ENCODE results near the gene USP7. TPM values are rescaled to one million over a fixed set of nuclear protein-coding genes. Genes with fewer than 3 reads are reported as not detected.

USP7 gene
- total and polyA plus RNA-seq, 4 experiments from 2014 or later = 4.8 to 206 (median 106) TPM

DNA sequence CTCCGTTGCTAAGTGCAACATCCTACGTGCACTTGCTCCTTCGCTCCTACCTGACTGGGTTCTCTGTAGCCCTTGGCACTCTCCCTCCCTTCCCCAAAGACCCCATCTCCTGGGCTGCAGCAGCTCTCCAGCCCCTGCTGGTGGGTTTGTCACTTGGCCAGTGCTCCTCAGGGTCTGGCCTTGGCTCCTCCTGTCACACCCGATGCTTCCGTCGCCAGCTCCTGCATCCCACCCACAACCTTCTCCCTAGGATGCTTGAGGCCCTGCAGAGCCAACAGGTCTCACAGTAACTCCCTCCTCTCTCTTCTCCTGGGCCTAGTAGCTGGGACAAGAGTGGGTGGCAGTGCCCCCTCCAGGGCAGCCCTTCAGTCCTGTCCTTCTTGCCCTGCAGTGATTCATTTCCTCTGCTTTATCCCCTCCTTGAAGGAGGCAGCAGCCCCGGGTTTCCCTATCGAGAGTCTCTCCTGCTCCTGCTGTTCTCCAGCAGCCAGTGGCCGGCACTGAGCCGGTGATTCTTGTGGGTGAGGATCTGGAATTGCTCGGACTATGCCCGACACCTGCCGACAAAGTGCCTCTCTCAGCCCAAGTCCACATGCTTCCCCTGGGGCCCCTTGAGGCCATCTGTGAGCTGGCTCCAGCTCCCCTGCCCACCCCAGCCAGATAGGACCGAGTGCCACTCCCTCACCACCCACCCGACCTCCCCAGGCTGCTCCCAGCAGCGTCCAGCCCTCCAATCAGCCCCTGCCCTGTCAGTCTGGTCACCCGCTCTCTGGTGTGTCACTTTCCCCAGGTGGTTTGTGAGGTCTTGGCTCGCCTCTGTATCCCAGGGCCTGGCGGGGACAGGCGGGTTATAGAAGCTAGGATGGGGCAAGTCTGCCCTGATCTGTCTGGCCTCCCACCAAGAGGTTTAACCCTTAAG is 77.8 kb downstream of the USP7 start:
- peak overlapping the region in 5 of 7 donors; percentile 29 to 76 (median 62) for H3K27ac Mint-ChIP-seq
- no peak for DNase-seq
- H3K36me3 ChIP-seq (ENCODE audit: insufficient read depth, low read length) = no peaks in the 10 kb centered on the region
- H3K9me3 Mint-ChIP-seq = peaks cover 0 to 3% (median 0%) of the 10 kb centered on the region in 8 donors
- no peaks in the 10 kb centered on the region for H3K27me3 ChIP-seq (ENCODE audit: insufficient read depth, low read length)
- ChIA-PET POLR2A (ENCODE audit: partially characterized antibody) (interaction anchor here (0.6 to 1.0 kb wide), 2 partner anchors 11 to 17 kb away, joined by 3 to 6 read pairs; partner anchors contain the start of gene CARHSP1), CTCF (ENCODE audit: partially characterized antibody) (interaction anchor here (0.6 to 2.2 kb wide), 4 partner anchors 17 to 123 kb away, joined by 3 to 5 read pairs (median 4); partner anchors contain the start of gene CARHSP1)
- H3K4me3 Mint-ChIP-seq = peak overlapping the region in 1 of 8 donors; percentile 17
- no peak overlapping the region for H3K27ac ChIP-seq (ENCODE audit: low read depth, low read length)
- peaks cover 3 to 10% of the 10 kb centered on the region in 2 donors for H3K36me3 Mint-ChIP-seq
- peaks cover under 1% of the 10 kb centered on the region for H3K4me1 ChIP-seq (ENCODE audit: insufficient read depth, low read length)
- H3K27me3 Mint-ChIP-seq = peaks cover 6 to 9% of the 10 kb centered on the region in 2 donors
- H3K9me3 ChIP-seq (ENCODE audit: control insufficient read depth in 1 of 2, low read length in 2 of 2) = no peaks in the 10 kb centered on the region
- intact Hi-C loops (cut with micrococcal nuclease) = no loop called here
- no peak overlapping the region for H3K4me3 ChIP-seq (ENCODE audit: low read length in 2 of 2)
- H3K4me1 Mint-ChIP-seq = peaks cover 7 to 21% (median 12%) of the 10 kb centered on the region in 4 donors

DNA sequence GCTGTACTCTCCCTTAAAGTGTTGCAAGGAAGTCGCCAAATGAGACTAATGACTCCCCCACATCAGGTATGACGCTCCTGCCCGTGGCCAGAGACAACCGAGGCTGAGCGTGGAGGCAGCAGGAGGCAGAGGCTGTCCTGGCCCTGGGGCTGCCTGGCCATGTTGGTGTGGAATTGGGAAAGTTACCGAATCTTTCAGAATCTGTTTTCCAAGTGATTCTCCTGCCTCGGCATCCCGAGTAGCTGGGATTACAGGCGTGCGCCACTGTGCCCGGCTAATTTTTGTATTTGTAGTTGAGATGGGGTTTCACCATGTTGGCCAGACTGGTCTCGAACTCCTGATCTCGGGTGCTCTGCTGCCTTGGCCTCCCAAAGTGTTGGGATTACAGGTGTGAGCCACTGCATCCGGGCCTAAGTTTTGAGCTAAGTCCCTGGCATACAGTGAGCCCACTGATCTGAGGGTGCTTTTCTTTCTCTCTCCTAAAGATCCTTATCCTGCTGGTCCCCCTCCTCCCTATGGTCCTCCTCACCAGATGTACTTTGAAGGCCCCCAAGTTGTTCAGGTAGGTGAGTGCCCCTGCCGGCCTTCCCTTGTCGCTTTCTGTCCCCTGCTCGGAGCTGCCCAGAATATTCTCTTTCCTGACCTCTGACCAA is 80.9 kb downstream of the USP7 start:
- peaks cover 0 to 2% of the 10 kb centered on the region in 2 donors for H3K36me3 Mint-ChIP-seq
- ChIA-PET CTCF (ENCODE audit: partially characterized antibody) (interaction anchor here (1.0 to 6.2 kb wide), 6 partner anchors 9 to 314 kb away, joined by 3 to 57 read pairs (median 22); partner anchors contain the start of gene CARHSP1), POLR2A (ENCODE audit: partially characterized antibody) (no interaction called here)
- no peak overlapping the region for H3K4me3 Mint-ChIP-seq
- no peak overlapping the region for H3K27ac Mint-ChIP-seq
- H3K4me1 Mint-ChIP-seq = peaks cover 8 to 30% (median 20%) of the 10 kb centered on the region in 4 donors
- no peaks in the 10 kb centered on the region for H3K27me3 ChIP-seq (ENCODE audit: insufficient read depth, low read length)
- H3K9me3 ChIP-seq (ENCODE audit: control insufficient read depth in 1 of 2, low read length in 2 of 2) = no peaks in the 10 kb centered on the region
- H3K4me3 ChIP-seq (ENCODE audit: low read length in 2 of 2) = no peak overlapping the region
- peaks cover 3% of the 10 kb centered on the region for H3K4me1 ChIP-seq (ENCODE audit: insufficient read depth, low read length)
- intact Hi-C loops (cut with micrococcal nuclease) = no loop called here
- DNase-seq = no peak
- no peaks in the 10 kb centered on the region for H3K36me3 ChIP-seq (ENCODE audit: insufficient read depth, low read length)
- H3K27ac ChIP-seq (ENCODE audit: low read depth, low read length) = no peak overlapping the region
- peaks cover 6 to 9% of the 10 kb centered on the region in 2 donors for H3K27me3 Mint-ChIP-seq
- peaks cover 0 to 3% (median 0%) of the 10 kb centered on the region in 8 donors for H3K9me3 Mint-ChIP-seq

DNA sequence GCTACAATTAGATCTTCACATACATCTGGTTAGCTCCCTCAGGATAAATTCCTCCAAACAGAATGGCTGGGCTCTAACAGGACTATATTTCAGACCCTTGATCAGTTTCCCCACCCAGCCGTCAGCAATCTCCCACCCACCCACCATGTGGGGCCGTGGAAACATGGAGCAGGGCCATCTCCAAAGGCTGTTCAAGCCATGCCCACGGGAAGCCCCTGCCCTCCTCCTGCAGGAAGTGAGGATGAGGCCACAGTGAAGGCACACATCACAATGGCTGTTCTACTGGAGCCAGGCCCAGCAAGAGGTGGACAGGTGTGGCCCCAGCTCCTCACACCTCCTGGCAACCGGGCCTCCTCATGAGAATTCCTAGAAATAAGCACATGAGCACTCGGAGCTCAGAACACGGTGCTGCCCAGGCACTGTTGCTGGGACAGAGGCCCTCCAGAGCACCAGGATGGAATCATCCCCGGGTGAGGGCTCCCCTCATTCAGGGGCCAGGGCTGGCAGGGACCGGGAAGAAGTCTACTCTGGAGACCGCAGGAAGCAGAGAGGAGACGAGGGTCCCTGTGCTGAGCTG is 81.6 kb downstream of the USP7 start, which contains the start of gene LITAFD:
Gene LITAFD (plus strand): TSS at position 311 of the 577 bp plus-strand sequence. CDS start 2,005 bp downstream, outside the sequence.
- Mint-ChIP-seq H3K36me3 (no peaks in the 10 kb centered on the region), H3K27me3 (peaks cover 6 to 9% of the 10 kb centered on the region in 2 donors), H3K4me3 (no peak within 1 kb of the TSS), H3K4me1 (peaks cover 5 to 28% (median 18%) of the 10 kb centered on the region in 4 donors), H3K27ac (no peak within 1 kb of the TSS), H3K9me3 (peaks cover 0 to 3% (median 0%) of the 10 kb centered on the region in 8 donors)
- intact Hi-C loops (cut with micrococcal nuclease) = no loop called here
- Histone ChIP-seq H3K27ac (ENCODE audit: low read depth, low read length) (no peak within 1 kb of the TSS), H3K9me3 (ENCODE audit: control insufficient read depth in 1 of 2, low read length in 2 of 2) (no peaks in the 10 kb centered on the region), H3K27me3 (ENCODE audit: insufficient read depth, low read length) (no peaks in the 10 kb centered on the region), H3K36me3 (ENCODE audit: insufficient read depth, low read length) (no peaks in the 10 kb centered on the region), H3K4me1 (ENCODE audit: insufficient read depth, low read length) (peaks cover 3% of the 10 kb centered on the region), H3K4me3 (ENCODE audit: low read length in 2 of 2) (no peak within 1 kb of the TSS)
- DNase-seq = no peak
- ChIA-PET POLR2A (ENCODE audit: partially characterized antibody) (interaction anchor here (2.4 kb wide), 1 partner anchor 14 kb away, joined by 21 read pairs; the partner anchor contains the start of gene CARHSP1), CTCF (ENCODE audit: partially characterized antibody) (interaction anchor here (1.0 to 6.2 kb wide), 9 partner anchors 9 to 313 kb away, joined by 3 to 57 read pairs (median 14); partner anchors contain the start of gene CARHSP1)

DNA sequence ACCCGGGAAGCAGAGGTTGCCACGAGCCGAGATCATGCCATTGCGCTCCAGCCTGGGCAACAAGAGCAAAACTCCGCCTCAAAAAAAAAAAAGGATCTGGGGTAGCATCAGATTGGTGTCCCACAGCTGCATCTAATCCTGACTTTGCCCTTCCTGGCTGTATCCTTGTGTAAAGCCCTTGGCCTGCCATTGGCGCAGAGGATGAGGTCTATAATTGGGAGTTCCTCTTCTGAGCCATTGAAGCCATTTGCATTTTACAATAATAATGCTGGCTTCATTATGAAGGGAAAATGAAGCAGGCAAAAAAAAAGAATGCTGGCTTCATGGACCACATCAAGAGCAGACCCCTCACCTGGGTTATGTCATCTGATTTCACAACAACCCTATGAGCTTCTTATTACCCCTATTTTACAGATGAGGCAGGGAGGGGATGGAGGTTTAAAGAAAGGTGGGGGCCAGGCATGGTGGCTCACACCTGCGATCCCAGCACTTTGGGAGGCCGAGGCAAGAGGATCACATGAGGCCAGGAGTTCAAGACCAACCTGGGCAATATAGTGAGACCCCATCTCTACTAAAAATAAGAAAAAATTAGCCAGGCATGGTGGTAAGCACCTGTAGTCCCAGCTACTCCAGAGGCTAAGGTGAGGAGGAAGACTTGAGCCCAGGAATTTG is 82.7 kb downstream of the USP7 start:
- H3K27me3 Mint-ChIP-seq = peaks cover 6 to 8% of the 10 kb centered on the region in 2 donors
- no peak overlapping the region for H3K4me3 Mint-ChIP-seq
- intact Hi-C loops (cut with micrococcal nuclease) = loop anchor here (1.0 to 2.0 kb wide), 3 partner anchors 220 to 314 kb away; no protein-coding TSS in a partner anchor
- H3K9me3 Mint-ChIP-seq = peaks cover 0 to 3% (median 0%) of the 10 kb centered on the region in 8 donors
- Histone ChIP-seq H3K4me1 (ENCODE audit: insufficient read depth, low read length) (peaks cover 3% of the 10 kb centered on the region), H3K9me3 (ENCODE audit: control insufficient read depth in 1 of 2, low read length in 2 of 2) (no peaks in the 10 kb centered on the region), H3K4me3 (ENCODE audit: low read length in 2 of 2) (no peak overlapping the region), H3K27me3 (ENCODE audit: insufficient read depth, low read length) (no peaks in the 10 kb centered on the region), H3K27ac (ENCODE audit: low read depth, low read length) (no peak overlapping the region), H3K36me3 (ENCODE audit: insufficient read depth, low read length) (no peaks in the 10 kb centered on the region)
- no peaks in the 10 kb centered on the region for H3K36me3 Mint-ChIP-seq
- H3K4me1 Mint-ChIP-seq = peaks cover 3 to 23% (median 14%) of the 10 kb centered on the region in 4 donors
- POLR2A ChIA-PET (ENCODE audit: partially characterized antibody) = interaction anchor here (1.3 to 2.4 kb wide), 4 partner anchors 10 to 18 kb away, joined by 3 to 21 read pairs (median 6); partner anchors contain the start of gene CARHSP1
- CTCF ChIA-PET (ENCODE audit: partially characterized antibody) = interaction anchor here (0.5 to 6.2 kb wide), 31 partner anchors 8 to 312 kb away, joined by 3 to 57 read pairs (median 5); partner anchors contain the start of genes CARHSP1, PMM2 and TMEM186
- peak overlapping the region in 1 of 7 donors; percentile 13 for H3K27ac Mint-ChIP-seq
- no peak for DNase-seq

DNA sequence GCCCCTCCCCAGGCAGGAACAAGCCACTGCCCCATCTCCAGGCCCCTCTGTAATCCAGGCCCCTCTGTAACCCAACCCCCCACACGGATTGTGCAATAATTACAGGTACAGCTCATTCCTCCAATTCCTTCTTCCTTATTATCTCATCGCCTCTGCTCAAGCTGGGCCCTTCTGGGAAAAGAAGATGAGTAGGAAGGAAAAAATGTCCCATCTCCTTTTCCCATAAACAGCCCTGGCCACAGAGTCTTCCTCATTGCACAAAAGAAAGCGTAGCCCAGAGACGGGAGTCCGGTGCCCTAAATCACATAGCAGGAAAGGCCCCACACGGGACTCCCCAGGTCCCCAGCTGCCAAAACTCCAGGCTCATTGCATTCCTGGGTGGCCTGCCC is 85.2 kb downstream of the USP7 start:
- H3K9me3 Mint-ChIP-seq = peaks cover 0 to 3% (median 0%) of the 10 kb centered on the region in 8 donors
- Histone ChIP-seq H3K4me3 (ENCODE audit: low read length in 2 of 2) (no peak overlapping the region), H3K27me3 (ENCODE audit: insufficient read depth, low read length) (no peaks in the 10 kb centered on the region), H3K9me3 (ENCODE audit: control insufficient read depth in 1 of 2, low read length in 2 of 2) (no peaks in the 10 kb centered on the region), H3K4me1 (ENCODE audit: insufficient read depth, low read length) (peaks cover 3% of the 10 kb centered on the region), H3K36me3 (ENCODE audit: insufficient read depth, low read length) (no peaks in the 10 kb centered on the region), H3K27ac (ENCODE audit: low read depth, low read length) (no peak overlapping the region)
- H3K27me3 Mint-ChIP-seq = no peaks in the 10 kb centered on the region
- intact Hi-C loops (cut with micrococcal nuclease) = no loop called here
- peaks cover 3 to 20% (median 10%) of the 10 kb centered on the region in 4 donors for H3K4me1 Mint-ChIP-seq
- CTCF ChIA-PET (ENCODE audit: partially characterized antibody) = interaction anchor here (0.9 to 6.2 kb wide), 15 partner anchors 9 to 310 kb away, joined by 3 to 57 read pairs (median 9); partner anchors contain the start of gene CARHSP1
- DNase-seq = no peak
- H3K27ac Mint-ChIP-seq = no peak overlapping the region
- no peak overlapping the region for H3K4me3 Mint-ChIP-seq
- no peaks in the 10 kb centered on the region for H3K36me3 Mint-ChIP-seq
- POLR2A ChIA-PET (ENCODE audit: partially characterized antibody) = interaction anchor here (1.8 kb wide), 1 partner anchor 9 kb away, joined by 8 read pairs; the partner anchor contains the start of gene CARHSP1

DNA sequence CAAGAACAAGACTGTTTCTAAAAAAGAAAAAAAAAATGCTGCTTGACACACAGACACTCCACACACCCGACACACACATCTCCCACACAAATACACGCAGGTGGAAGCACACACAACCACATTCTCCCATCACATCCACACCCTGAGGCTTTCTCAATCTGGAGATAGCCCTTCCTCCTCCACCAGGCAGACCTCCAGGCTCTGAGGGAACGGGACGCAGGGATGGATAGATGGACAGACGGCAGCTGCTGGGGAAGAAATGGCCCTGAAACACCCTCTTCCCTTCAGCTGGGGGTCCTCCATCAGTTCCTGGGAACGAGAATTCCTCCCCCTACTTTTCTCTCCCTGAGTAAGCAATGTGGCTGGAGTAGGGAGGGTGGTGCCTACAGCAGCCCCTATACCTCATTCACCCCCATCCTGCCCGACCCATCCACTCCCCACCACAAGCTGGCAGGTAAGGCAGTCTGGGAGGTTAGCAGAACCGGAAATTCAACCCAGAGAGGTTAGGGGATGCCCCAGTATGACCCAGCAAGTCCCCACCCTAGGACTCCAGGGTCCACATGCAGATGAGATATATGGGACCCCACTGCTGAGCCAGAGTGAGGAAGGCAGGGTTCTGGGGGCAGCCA is 85.7 kb downstream of the USP7 start:
- no peak overlapping the region for H3K4me3 Mint-ChIP-seq
- H3K9me3 ChIP-seq (ENCODE audit: control insufficient read depth in 1 of 2, low read length in 2 of 2) = no peaks in the 10 kb centered on the region
- H3K9me3 Mint-ChIP-seq = peaks cover 0 to 3% (median 0%) of the 10 kb centered on the region in 8 donors
- H3K36me3 Mint-ChIP-seq = no peaks in the 10 kb centered on the region
- H3K27ac ChIP-seq (ENCODE audit: low read depth, low read length) = no peak overlapping the region
- H3K4me1 ChIP-seq (ENCODE audit: insufficient read depth, low read length) = peaks cover 3% of the 10 kb centered on the region
- no peaks in the 10 kb centered on the region for H3K27me3 ChIP-seq (ENCODE audit: insufficient read depth, low read length)
- no peaks in the 10 kb centered on the region for H3K27me3 Mint-ChIP-seq
- ChIA-PET CTCF (ENCODE audit: partially characterized antibody) (interaction anchor here (0.7 to 6.2 kb wide), 12 partner anchors 13 to 311 kb away, joined by 3 to 47 read pairs (median 12); no protein-coding TSS in a partner anchor), POLR2A (ENCODE audit: partially characterized antibody) (interaction anchor here (1.8 kb wide), 1 partner anchor 9 kb away, joined by 8 read pairs; the partner anchor contains the start of gene CARHSP1)
- H3K4me3 ChIP-seq (ENCODE audit: low read length in 2 of 2) = no peak overlapping the region
- peaks cover 3 to 20% (median 10%) of the 10 kb centered on the region in 4 donors for H3K4me1 Mint-ChIP-seq
- no peaks in the 10 kb centered on the region for H3K36me3 ChIP-seq (ENCODE audit: insufficient read depth, low read length)
- intact Hi-C loops (cut with micrococcal nuclease) = no loop called here
- H3K27ac Mint-ChIP-seq = no peak overlapping the region
- no peak for DNase-seq
